Activated naive CD4-positive, alpha-beta T cell (primary cell): ENCODE results near the gene XYLT2.
A peak's percentile ranks its signal among the peaks of the same experiment; 100 is the strongest.

Experiments used
- DNase-seq, 4 experiments: peaks; one replicate each; lab custom pipeline; 2025; lab: John Stamatoyannopoulos, UW

Gene XYLT2

GRCh38 chr17:50348522-50349242 is 2.8 kb downstream of the XYLT2 start:
- no peak for DNase-seq

- DNase-seq: no peak
These were observed 3.3 kb downstream of the XYLT2 start for GRCh38 chr17:50349243-50349600.

GRCh38 chr17:50350733-50351132 is 4.8 kb downstream of the XYLT2 start:
- no peak for DNase-seq

- no peak for DNase-seq
These were observed 6.3 kb downstream of the XYLT2 start for GRCh38 chr17:50352072-50352692.

GRCh38 chr17:50352693-50353599 is 7.0 kb downstream of the XYLT2 start:
- no peak for DNase-seq

GRCh38 chr17:50353600-50354195 is 7.8 kb downstream of the XYLT2 start:
- DNase-seq: no peak

GRCh38 chr17:50354198-50354597 is 8.3 kb downstream of the XYLT2 start:
- DNase-seq: no peak

- DNase-seq: no peak
These were observed 8.8 kb downstream of the XYLT2 start for GRCh38 chr17:50354776-50355175.

- no peak for DNase-seq
These were observed 9.4 kb downstream of the XYLT2 start for GRCh38 chr17:50355336-50355700.

GRCh38 chr17:50355701-50356341 is 9.9 kb downstream of the XYLT2 start:
- DNase-seq: no peak

GRCh38 chr17:50356418-50356817 is 10.5 kb downstream of the XYLT2 start:
- no peak for DNase-seq

- DNase-seq: no peak
These were observed 11.1 kb downstream of the XYLT2 start for GRCh38 chr17:50356892-50357510.

GRCh38 chr17:50358177-50358576 is 12.3 kb downstream of the XYLT2 start:
- no peak for DNase-seq

- no peak for DNase-seq
These were observed 13.2 kb downstream of the XYLT2 start for GRCh38 chr17:50359005-50359699.

- no peak for DNase-seq
These were observed 14.1 kb downstream of the XYLT2 start for GRCh38 chr17:50359998-50360461.

- no peak for DNase-seq
These were observed 14.7 kb downstream of the XYLT2 start for GRCh38 chr17:50360486-50361115.

- peak in 2 of 4 experiments; percentile 20 to 38 for DNase-seq
These were observed 15.9 kb downstream of the XYLT2 start for GRCh38 chr17:50361561-50362480.

GRCh38 chr17:50362661-50363060 is 16.7 kb downstream of the XYLT2 start:
- no peak for DNase-seq
